ENCODE measurements around the gene SHISA9.

The SHISA9 gene

GRCh38 chr16:12944300-12944699 lies 42.9 kb downstream of the SHISA9 start:
- no peak for DNase-seq (ENCODE audit: extremely low read depth in 1 of 2, low read depth in 1 of 2)

GRCh38 chr16:12951392-12951791 lies 50.0 kb downstream of the SHISA9 start:
- DNase-seq (ENCODE audit: extremely low read depth in 1 of 2, low read depth in 1 of 2): no peak

- no peak for DNase-seq (ENCODE audit: extremely low read depth in 1 of 2, low read depth in 1 of 2)
Observed at GRCh38 chr16:12951976-12952375, 50.6 kb downstream of the SHISA9 start.

GRCh38 chr16:12958366-12958765 lies 57.0 kb downstream of the SHISA9 start:
- DNase-seq (ENCODE audit: extremely low read depth in 1 of 2, low read depth in 1 of 2): no peak

- DNase-seq (ENCODE audit: extremely low read depth in 1 of 2, low read depth in 1 of 2): no peak
Observed at GRCh38 chr16:12959072-12959471, 57.7 kb downstream of the SHISA9 start.

GRCh38 chr16:12961626-12962025 lies 60.2 kb downstream of the SHISA9 start:
- DNase-seq (ENCODE audit: extremely low read depth in 1 of 2, low read depth in 1 of 2): no peak

- DNase-seq (ENCODE audit: extremely low read depth in 1 of 2, low read depth in 1 of 2): no peak
Observed at GRCh38 chr16:12964461-12964860, 63.1 kb downstream of the SHISA9 start.

GRCh38 chr16:12965274-12965804 lies 63.9 kb downstream of the SHISA9 start:
- no peak for DNase-seq (ENCODE audit: extremely low read depth in 1 of 2, low read depth in 1 of 2)

GRCh38 chr16:12971241-12971640 lies 69.8 kb downstream of the SHISA9 start:
- DNase-seq (ENCODE audit: extremely low read depth in 1 of 2, low read depth in 1 of 2): no peak

- DNase-seq (ENCODE audit: extremely low read depth in 1 of 2, low read depth in 1 of 2): no peak
Observed at GRCh38 chr16:12972246-12972645, 70.8 kb downstream of the SHISA9 start.

- no peak for DNase-seq (ENCODE audit: extremely low read depth in 1 of 2, low read depth in 1 of 2)
Observed at GRCh38 chr16:12975766-12976165, 74.4 kb downstream of the SHISA9 start.

- no peak for DNase-seq (ENCODE audit: extremely low read depth in 1 of 2, low read depth in 1 of 2)
Observed at GRCh38 chr16:12976496-12976895, 75.1 kb downstream of the SHISA9 start.

- no peak for DNase-seq (ENCODE audit: extremely low read depth in 1 of 2, low read depth in 1 of 2)
Observed at GRCh38 chr16:12976936-12977335, 75.5 kb downstream of the SHISA9 start.

GRCh38 chr16:12985516-12985915 lies 84.1 kb downstream of the SHISA9 start:
- DNase-seq (ENCODE audit: extremely low read depth in 1 of 2, low read depth in 1 of 2): no peak

GRCh38 chr16:12988071-12988470 lies 86.7 kb downstream of the SHISA9 start:
- DNase-seq (ENCODE audit: extremely low read depth in 1 of 2, low read depth in 1 of 2): no peak

GRCh38 chr16:12992066-12992465 lies 90.7 kb downstream of the SHISA9 start:
- no peak for DNase-seq (ENCODE audit: extremely low read depth in 1 of 2, low read depth in 1 of 2)

- no peak for DNase-seq (ENCODE audit: extremely low read depth in 1 of 2, low read depth in 1 of 2)
Observed at GRCh38 chr16:12994402-12994801, 93.0 kb downstream of the SHISA9 start.

- DNase-seq (ENCODE audit: extremely low read depth in 1 of 2, low read depth in 1 of 2): no peak
Observed at GRCh38 chr16:12995721-12996372, 94.4 kb downstream of the SHISA9 start.

GRCh38 chr16:12998361-12999085 lies 97.1 kb downstream of the SHISA9 start:
- no peak for DNase-seq (ENCODE audit: extremely low read depth in 1 of 2, low read depth in 1 of 2)

- DNase-seq (ENCODE audit: extremely low read depth in 1 of 2, low read depth in 1 of 2): no peak
Observed at GRCh38 chr16:12999368-12999767, 98.0 kb downstream of the SHISA9 start.

GRCh38 chr16:13005721-13006247 lies 104.4 kb downstream of the SHISA9 start:
- no peak for DNase-seq (ENCODE audit: extremely low read depth in 1 of 2, low read depth in 1 of 2)

- no peak for DNase-seq (ENCODE audit: extremely low read depth in 1 of 2, low read depth in 1 of 2)
Observed at GRCh38 chr16:13012601-13013000, 111.2 kb downstream of the SHISA9 start.
